Measurements from ENCODE around the gene ZNF700.
A peak's percentile ranks its signal among the peaks of the same experiment; 100 is the strongest.
"Not testable (repeated sequence)": the region's sequence is repeated elsewhere in the genome, so short reads cannot be mapped to it uniquely, and the experiment has no call there.

Gene ZNF700

DNA sequence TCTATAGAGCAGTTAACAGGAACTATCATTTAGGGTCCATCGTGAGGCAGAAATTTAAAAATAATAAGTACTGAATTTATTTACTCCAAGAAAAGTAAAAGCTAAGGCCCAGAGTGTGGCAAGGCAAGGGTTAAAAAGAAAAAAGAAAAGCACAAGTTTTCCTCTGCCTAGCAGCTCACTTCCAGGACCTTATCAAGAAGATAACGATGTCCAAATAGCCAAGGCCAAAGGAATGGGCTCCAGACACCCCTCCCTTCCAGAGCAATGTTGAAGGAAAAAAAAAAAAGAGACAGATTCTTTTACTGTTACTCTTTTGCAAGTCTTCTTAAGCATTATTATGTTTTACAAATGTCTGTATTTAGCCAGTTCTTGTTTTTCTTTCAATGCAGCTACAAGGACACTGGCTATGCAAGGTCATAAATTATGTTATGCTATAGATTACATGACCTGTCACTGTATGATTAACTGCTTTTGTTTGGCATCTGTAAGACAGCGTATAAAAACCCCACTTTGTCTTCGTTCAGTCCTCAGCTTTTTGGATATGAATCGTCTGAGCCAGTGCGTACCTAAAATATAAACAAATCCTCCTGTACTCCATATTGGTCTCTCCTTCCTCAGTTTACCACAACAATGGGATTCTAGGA is 2.9 kb upstream of the ZNF700 start:
- H3K79me2 ChIP-seq (ENCODE audit: control insufficient read depth, low read length): peaks cover 20% of the 10 kb centered on the region
- peaks cover 19% of the 10 kb centered on the region for H3K4me1 ChIP-seq (ENCODE audit: control insufficient read depth, low read length)
- no peaks in the 10 kb centered on the region for H3K9me2 ChIP-seq (replicated peaks; ENCODE audit: control insufficient read depth, low read length)
- no peaks in the 10 kb centered on the region for H3K27me3 ChIP-seq (ENCODE audit: control insufficient read depth, low read length)
- TF ChIP-seq EZH2phosphoT487 (IDR thresholded peaks at IDR 0.05; ENCODE audit: borderline replicate concordance, low read length): no peak
- TF ChIP-seq, protein P1, sequence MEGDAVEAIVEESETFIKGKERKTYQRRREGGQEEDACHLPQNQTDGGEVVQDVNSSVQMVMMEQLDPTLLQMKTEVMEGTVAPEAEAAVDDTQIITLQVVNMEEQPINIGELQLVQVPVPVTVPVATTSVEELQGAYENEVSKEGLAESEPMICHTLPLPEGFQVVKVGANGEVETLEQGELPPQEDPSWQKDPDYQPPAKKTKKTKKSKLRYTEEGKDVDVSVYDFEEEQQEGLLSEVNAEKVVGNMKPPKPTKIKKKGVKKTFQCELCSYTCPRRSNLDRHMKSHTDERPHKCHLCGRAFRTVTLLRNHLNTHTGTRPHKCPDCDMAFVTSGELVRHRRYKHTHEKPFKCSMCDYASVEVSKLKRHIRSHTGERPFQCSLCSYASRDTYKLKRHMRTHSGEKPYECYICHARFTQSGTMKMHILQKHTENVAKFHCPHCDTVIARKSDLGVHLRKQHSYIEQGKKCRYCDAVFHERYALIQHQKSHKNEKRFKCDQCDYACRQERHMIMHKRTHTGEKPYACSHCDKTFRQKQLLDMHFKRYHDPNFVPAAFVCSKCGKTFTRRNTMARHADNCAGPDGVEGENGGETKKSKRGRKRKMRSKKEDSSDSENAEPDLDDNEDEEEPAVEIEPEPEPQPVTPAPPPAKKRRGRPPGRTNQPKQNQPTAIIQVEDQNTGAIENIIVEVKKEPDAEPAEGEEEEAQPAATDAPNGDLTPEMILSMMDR (IDR thresholded peaks at IDR 0.05; ENCODE audit: low read depth, low read length, poor library complexity, severe bottlenecking): no peak
- peaks cover 15% of the 10 kb centered on the region for H3K36me3 ChIP-seq (ENCODE audit: control insufficient read depth, low read length)
- peaks cover 4% of the 10 kb centered on the region; the same call in 1 of the 2 replicates for H3K9me3 ChIP-seq (ENCODE audit: control insufficient read depth, insufficient read depth, low read length)
- 0 out of 2 replicates have a peak, but pooled peaks cover 5% of the 10 kb centered on the region for H3F3A ChIP-seq (ENCODE audit: control insufficient read depth, insufficient read depth)
- no peaks in the 10 kb centered on the region for H4K20me1 ChIP-seq (ENCODE audit: control insufficient read depth, insufficient read depth, low read depth, low read length)
- no peak overlapping the region for H3K4me3 ChIP-seq (ENCODE audit: low read length)
- no peak overlapping the region for H3K4me2 ChIP-seq (ENCODE audit: low read length)
- no peak overlapping the region for H3K27ac ChIP-seq (ENCODE audit: low read depth, low read length)

DNA sequence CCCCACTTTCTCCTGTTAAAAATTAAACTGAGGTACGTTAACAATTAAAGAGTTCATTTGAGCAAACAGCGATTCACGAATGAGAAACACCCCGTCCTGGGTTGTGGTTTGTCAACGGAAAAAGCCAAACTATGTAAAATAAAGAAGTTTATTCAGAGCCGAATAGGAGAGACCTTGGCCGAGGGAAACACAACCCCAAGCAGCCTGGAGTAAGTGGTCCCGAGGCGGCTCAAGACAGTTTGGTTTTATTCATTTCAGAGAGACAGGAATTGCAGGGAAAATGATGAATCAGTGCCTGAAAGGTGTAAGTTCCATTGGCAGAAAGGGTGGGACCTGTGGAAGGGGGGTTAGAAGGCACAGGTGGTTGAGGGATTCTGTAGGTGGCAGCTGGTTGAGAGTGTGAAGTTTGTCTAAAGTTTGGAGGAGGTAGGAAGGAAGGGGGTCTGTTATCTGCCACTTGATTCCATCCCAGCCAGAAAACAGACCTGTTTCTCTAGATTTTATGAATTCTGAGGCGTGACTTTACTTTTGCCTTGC is 812 bp downstream of the ZNF700 start:
- H3K4me1 ChIP-seq (ENCODE audit: control insufficient read depth, low read length): peaks cover 26% of the 10 kb centered on the region
- peak overlapping the region; percentile 86 for H3K27ac ChIP-seq (ENCODE audit: low read depth, low read length)
- H3K4me2 ChIP-seq (ENCODE audit: low read length): peak overlapping the region; percentile 74
- H3K9me3 ChIP-seq (ENCODE audit: control insufficient read depth, insufficient read depth, low read length): peaks cover 15% of the 10 kb centered on the region
- H3K36me3 ChIP-seq (ENCODE audit: control insufficient read depth, low read length): peaks cover 47% of the 10 kb centered on the region
- peaks cover 56% of the 10 kb centered on the region for H3K79me2 ChIP-seq (ENCODE audit: control insufficient read depth, low read length)
- not testable (repeated sequence) for H3K9me2 ChIP-seq (replicated peaks; ENCODE audit: control insufficient read depth, low read length); H3K27me3 ChIP-seq (ENCODE audit: control insufficient read depth, low read length); H4K20me1 ChIP-seq (ENCODE audit: control insufficient read depth, insufficient read depth, low read depth, low read length); H3F3A ChIP-seq (ENCODE audit: control insufficient read depth, insufficient read depth)
- H3K4me3 ChIP-seq (ENCODE audit: low read length): peak overlapping the region; percentile 92

DNA sequence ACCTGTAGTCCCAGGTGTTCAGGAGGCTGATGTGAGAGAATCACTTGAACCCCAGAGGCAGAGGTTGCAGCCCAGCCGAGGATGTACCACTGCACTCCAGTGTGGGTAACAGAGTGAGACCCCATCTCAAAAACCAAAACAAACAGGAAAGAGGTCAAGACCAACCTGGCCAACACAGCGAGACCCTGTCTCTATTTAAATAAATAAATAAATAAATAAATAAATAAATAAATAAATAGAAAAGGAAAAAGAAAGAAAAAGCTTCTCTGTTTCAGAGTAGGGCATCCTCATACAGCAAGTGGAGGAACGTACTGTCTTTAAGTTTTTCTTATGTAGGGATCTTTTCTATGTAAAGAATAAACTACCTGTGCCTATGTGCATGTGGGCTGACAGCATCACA is 2.3 kb downstream of the ZNF700 start:
- H3K4me3 ChIP-seq (ENCODE audit: low read length): peak overlapping the region; percentile 92
- H3K9me2 ChIP-seq (replicated peaks; ENCODE audit: control insufficient read depth, low read length): no peaks in the 10 kb centered on the region
- H3K79me2 ChIP-seq (ENCODE audit: control insufficient read depth, low read length): peaks cover 72% of the 10 kb centered on the region

DNA sequence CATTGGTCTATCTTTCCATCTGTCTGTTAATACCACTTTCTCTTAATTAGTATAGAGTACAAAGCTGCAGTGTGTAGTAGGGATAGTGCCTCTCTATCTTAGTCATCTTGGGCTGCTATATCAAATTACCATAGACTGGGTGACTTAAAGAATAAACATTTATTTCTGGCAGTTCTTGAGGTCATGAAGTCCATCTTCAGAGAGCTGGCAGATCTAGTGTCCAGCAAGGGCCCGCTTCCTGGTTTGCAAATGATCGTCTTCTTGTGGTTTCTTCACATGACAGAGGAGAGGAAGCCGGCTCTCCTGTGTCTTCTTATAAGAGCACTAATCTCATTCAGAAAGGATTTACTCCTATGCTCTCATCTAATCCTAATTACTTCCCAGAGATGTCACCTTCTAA is 6.1 kb downstream of the ZNF700 start:
- H3K27me3 ChIP-seq (ENCODE audit: control insufficient read depth, low read length): no peaks in the 10 kb centered on the region
- peaks cover 97% of the 10 kb centered on the region for H3K79me2 ChIP-seq (ENCODE audit: control insufficient read depth, low read length)
- no peaks in the 10 kb centered on the region for H4K20me1 ChIP-seq (ENCODE audit: control insufficient read depth, insufficient read depth, low read depth, low read length)

More for the DNA sequence above, 2.3 kb downstream of the ZNF700 start:
- Histone ChIP-seq H3F3A (ENCODE audit: control insufficient read depth, insufficient read depth) (0 out of 2 replicates have a peak, but pooled peaks cover 5% of the 10 kb centered on the region), H3K4me2 (ENCODE audit: low read length) (peak overlapping the region; percentile 74), H3K9me3 (ENCODE audit: control insufficient read depth, insufficient read depth, low read length) (peaks cover 19% of the 10 kb centered on the region), H3K27me3 (ENCODE audit: control insufficient read depth, low read length) (no peaks in the 10 kb centered on the region), H4K20me1 (ENCODE audit: control insufficient read depth, insufficient read depth, low read depth, low read length) (no peaks in the 10 kb centered on the region), H3K27ac (ENCODE audit: low read depth, low read length) (no peak overlapping the region), H3K4me1 (ENCODE audit: control insufficient read depth, low read length) (peaks cover 36% of the 10 kb centered on the region), H3K36me3 (ENCODE audit: control insufficient read depth, low read length) (peaks cover 61% of the 10 kb centered on the region)
- TF ChIP-seq, protein P1 (IDR thresholded peaks at IDR 0.05; ENCODE audit: low read depth, low read length, poor library complexity, severe bottlenecking): no peak
- no peak for TF ChIP-seq EZH2phosphoT487 (IDR thresholded peaks at IDR 0.05; ENCODE audit: borderline replicate concordance, low read length)

More for the DNA sequence above, 6.1 kb downstream of the ZNF700 start:
- Histone ChIP-seq H3K9me3 (ENCODE audit: control insufficient read depth, insufficient read depth, low read length) (peaks cover 31% of the 10 kb centered on the region), H3K9me2 (replicated peaks; ENCODE audit: control insufficient read depth, low read length) (no peaks in the 10 kb centered on the region), H3K27ac (ENCODE audit: low read depth, low read length) (no peak overlapping the region), H3K4me3 (ENCODE audit: low read length) (no peak overlapping the region), H3K4me2 (ENCODE audit: low read length) (peak overlapping the region; percentile 26), H3K4me1 (ENCODE audit: control insufficient read depth, low read length) (peaks cover 26% of the 10 kb centered on the region), H3K36me3 (ENCODE audit: control insufficient read depth, low read length) (peaks cover 78% of the 10 kb centered on the region), H3F3A (ENCODE audit: control insufficient read depth, insufficient read depth) (no peaks in the 10 kb centered on the region)
- no peak for TF ChIP-seq EZH2phosphoT487 (IDR thresholded peaks at IDR 0.05; ENCODE audit: borderline replicate concordance, low read length)
- TF ChIP-seq, protein P1 (IDR thresholded peaks at IDR 0.05; ENCODE audit: low read depth, low read length, poor library complexity, severe bottlenecking): no peak
